Medulla oblongata (tissue), 1 donor: ENCODE results near the gene CHGA.

ENCODE experiments used
- DNase-seq: peaks from one replicate; pipeline ENCODE4 v3.0.0-alpha.2; 2015; ENCODE audit errors: extremely low spot score

The CHGA gene, protein sequence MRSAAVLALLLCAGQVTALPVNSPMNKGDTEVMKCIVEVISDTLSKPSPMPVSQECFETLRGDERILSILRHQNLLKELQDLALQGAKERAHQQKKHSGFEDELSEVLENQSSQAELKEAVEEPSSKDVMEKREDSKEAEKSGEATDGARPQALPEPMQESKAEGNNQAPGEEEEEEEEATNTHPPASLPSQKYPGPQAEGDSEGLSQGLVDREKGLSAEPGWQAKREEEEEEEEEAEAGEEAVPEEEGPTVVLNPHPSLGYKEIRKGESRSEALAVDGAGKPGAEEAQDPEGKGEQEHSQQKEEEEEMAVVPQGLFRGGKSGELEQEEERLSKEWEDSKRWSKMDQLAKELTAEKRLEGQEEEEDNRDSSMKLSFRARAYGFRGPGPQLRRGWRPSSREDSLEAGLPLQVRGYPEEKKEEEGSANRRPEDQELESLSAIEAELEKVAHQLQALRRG

DNA sequence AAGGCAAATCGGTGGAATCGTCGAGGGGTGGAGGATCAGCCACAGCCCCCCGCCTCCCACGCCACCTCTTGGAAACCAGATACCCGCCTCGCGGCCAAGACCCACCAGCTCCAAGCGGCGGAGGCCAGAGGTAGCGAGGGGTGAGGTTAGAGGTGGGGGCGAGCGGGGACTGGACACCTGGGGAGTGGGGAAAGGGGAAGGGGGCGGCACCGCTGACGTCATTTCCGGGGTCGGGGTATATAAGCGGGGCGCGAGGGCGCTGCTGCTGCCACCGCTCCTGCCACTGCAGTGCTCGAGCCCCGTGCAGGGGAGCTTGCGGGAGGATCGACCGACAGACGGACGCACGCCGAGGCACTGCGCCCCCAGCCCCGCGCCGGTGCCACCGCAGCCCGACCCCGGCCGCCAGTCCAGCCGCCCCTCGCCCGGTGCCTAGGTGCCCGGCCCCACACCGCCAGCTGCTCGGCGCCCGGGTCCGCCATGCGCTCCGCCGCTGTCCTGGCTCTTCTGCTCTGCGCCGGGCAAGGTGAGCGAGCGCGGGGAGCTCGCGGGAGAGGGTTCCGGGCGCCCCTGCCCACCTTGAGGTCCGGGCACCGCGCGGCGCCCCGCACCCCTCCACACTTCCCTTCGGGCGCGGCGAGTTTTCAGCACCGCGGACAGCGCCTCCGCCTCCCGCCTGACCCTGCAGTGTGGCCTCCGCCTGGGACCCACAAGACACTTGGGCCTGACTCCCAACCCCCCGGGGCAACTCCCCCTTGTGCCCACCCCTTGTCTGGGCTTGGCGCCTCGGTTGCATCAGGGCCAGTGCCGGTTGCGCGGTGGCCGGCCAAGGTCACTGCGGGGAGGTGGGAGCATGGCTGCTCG is at the start of gene CHGA:
CHGA (plus strand) TSS at position 268 of the 861 bp plus-strand sequence; CDS start at position 478, 210 bp downstream.
- DNase-seq, result peak; percentile 23

DNA sequence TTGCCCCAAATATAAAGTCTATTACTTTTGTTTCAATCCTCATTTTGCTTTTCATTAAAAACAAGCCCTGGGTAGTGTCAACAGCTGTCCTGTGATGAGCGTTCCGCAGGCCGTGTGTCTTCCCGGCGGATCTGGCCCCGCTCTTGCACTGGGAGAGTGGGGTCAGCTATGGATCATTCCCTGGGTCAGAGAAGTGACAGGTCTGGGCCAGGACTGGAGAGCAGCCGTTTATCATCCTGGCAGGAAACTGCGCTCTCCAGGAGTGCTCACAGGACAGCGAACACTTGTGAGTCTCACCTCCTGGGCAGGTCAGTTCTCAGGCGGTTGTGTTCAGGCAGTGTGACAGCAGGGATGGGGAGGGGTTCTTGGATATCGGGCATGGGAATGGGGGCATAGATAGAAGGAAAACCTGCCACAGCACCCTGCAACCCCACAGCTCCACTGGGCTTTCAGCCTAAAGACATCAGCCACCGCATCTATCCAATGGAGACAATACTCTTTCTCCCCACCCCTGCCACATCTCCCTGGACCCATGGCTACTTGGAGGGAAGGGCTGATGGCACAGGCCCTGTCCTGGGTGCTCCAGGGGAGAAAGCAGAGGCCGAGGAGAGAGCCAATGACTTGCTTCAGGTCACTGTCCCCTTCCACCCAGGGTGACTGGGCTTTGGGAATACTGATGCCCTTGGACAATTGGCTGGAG is 47.8 kb upstream of the CHGA start:
- DNase-seq, result no peak

DNA sequence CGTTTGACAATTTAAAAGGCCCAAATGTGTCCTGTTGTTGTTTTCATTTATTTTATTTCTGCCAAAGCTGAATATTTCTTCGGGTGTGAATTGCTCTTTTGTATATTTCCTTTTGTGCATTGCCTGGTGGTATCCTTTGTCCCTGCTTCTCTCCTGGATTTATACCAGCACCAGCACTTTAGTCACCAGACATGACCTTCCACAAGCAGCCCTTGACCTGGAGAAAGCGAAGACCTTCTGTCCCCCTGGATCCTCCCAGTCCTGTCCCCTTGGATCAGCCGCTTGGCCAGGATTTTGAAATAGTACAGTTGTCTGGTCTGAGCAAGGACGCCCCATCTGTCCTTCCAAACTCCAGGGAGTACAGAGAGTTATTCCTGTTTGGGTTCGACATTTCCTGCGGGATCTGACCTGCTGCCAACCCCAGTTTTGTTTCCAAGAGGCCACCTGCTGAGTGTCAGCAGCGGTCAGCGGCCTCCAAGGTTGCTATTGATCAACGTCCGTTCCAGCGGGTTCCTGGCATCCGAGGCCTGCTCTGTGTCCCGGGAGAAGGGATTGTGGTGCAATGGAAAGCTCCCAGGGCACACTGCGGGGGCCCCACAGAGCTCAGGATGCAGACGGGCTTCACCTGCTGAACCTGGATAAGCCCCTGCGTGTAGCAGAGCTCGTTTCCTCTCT is 45.1 kb upstream of the CHGA start:
- no peak for DNase-seq

DNA sequence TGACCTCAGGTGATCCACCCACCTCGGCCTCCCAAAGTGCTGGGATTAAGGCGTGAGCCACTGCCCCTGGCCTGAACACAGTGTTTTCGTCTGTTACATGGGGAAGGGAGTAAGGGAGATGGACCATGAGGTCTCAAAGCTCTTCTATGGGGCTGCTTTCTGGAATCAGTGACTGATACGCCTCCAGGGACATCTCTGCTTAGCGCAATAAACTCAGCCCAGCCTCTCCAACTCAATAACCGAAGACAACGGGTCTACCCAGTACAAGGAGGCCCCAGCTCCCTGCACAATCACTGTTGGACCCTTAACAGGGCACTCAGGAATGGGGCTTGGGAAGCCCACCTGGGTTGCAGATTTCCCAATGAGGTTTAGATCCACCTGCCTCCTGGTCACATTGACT is 42.6 kb upstream of the CHGA start:
- no peak for DNase-seq

DNA sequence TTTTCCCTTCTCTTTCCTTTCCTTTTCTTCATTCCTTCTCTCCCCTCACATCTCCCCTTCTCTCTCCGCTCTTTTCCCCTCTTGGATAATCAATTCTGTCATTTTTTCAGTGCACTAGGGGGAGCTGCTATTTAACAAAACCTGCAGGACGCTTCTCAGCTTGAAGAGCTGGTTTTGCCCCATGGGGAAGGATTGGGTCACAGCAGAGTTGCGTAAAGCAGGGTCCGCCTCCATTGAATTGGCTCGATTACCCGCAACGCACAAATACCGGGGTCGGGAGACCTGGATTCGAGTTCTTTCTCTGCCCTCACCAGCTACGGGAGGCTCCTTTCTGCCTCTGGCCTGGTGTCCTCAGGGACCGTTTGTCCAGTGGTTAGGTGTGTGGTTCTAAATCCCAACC is 42.1 kb upstream of the CHGA start:
- DNase-seq, result peak; percentile 23

DNA sequence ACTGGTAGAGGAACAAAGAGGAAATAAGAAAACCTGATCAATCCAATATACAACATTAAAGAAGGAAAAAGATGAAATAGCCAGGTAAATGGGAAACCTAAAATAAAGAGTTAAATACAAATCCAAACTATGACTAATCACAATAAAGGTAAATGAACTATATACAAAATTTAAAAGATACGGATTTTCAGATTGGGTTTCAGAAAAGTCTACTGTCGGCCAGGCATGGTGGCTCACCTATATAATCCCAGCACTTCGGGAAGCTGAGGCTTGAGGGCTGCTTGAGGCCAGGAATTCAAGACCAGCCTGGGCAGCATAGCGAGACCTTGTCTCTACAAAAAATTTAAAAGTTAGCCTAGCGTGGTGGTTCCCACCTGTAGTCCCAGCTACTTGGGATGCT is 39.9 kb upstream of the CHGA start:
- no peak for DNase-seq

DNA sequence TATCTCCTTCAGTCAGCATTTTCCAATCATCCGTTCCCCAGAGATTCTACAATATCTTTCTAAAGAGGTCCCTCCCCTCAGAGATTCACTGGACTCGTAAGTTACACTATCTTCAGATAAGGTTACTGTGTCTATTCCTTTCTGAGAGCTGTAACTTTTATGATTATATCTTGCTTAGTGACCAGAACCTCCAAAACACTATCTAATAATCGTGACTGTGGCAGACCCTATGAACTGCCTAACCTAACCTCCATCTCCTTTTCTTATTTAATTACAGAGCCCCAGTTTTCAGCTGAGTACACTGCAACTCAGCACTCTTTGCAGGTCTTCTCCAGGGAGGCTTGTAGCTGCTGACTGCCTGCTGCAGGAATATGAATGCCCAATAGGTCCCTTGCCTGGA is 38.5 kb upstream of the CHGA start:
- no peak for DNase-seq

DNA sequence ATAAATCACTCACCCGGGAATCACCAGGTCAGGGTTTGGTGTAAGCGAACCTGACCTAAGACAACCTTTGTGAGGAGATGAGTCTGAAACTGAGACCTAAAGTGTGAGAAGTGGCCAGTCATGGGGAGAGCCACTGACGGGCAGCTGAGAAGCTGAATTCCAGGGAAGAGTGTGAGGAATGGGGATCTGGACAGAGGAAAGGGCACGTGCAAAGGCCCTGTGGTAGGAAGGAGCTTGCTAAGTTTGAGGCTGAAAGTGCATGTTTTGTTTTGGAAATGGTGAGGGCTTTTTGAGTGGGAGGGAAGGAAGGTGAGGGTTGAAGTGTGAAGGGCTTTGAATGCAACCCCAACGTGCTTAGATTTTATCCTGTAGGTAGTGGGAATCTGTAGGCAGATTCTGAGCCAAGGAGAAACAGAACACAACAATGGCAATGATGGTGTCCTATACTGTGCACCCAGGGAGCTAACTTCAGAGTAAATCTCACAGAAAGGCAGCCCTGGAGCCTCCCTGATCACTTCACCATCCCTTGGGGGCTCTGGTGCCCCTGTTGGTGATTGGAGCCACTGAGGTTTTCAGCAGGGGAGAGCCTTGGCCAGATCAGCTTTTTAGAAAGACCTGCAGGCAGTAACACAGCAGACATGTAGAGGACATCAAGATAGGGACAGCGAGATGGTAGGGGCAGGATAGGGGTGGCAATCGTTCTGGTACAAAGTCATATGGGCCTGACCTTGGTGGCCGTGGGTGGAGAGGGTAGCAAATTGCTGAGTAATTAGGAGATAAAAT is 37.5 kb upstream of the CHGA start:
- no peak for DNase-seq

DNA sequence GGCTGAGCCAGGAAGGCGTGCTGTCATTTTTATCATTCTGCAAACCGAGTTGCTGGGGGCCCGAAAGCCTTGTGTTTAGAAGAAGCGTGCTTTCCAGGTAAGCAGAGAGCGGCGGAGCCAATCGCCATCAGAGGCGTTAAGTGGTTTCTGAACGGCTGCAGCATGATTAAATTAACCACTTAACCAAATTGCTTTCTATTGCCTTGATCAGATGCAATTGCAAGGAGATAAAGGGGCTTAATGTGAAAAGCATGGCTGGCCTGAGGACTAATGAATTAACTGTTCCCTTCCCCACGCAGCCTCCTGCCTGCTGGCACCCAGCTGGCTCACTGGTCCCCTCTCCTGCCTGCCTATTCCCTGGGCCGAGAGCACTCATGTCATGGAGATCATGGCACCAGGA is 36.6 kb upstream of the CHGA start:
- no peak for DNase-seq

DNA sequence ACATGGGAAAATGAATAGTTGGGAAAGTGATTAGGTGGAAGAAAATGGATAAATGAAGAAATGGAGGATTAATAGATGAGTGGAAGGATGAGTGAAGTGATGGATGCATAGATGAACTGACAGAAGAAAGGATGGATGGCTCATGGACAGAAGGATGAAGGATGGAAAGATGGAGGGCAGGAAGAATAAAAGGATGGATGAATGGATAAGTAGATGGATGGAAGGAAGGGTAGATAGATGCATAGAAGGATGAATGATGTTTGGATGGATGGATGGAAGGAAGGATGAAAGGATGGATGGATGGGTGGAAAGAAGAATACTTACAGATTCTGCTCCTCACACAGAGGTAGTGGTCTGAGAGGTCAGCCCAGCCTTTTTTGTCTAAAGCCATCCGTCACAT is 35.8 kb upstream of the CHGA start:
- DNase-seq, result no peak

DNA sequence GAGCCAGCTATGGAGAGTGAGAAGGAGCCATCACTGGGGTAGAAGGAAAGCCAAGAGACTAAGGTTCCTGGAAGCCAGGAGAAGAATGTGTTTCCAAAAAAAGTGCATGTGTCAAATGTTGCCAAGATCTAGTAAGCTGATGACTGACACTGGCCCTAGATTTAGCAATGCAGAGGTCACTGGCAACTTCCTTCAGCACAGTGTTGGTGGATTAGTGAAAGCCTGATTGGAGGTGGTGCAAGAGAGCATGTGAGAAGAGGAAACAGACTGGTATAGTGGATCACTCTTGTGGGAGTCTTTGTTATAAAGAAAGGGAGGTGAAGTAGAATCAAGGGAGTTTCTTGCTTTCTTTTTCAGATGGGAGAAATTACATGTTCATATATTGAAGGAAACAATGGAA is 34.1 kb upstream of the CHGA start:
- DNase-seq, result no peak

- DNase-seq, result no peak
These were observed 31.9 kb upstream of the CHGA start for GRCh38 chr14:92890830-92891588.

DNA sequence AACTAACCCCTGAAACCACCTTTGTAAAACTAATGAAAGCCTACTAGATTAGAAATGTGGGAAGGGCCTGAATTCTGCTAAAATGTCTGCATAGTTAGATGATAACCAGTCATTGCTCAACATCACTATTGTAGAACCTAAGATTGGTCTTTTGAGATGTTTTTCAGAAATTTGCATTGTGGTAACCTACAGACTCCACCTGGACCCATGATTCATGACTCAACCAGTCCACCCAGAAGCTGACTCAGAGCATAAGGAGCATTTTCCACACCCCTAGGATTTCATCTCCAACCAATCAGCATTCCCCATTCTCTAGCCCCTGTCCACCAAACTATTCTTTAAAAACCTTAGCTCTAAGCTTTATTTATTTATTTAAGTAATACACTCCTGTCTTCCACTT is 30.4 kb upstream of the CHGA start:
- DNase-seq, result no peak

DNA sequence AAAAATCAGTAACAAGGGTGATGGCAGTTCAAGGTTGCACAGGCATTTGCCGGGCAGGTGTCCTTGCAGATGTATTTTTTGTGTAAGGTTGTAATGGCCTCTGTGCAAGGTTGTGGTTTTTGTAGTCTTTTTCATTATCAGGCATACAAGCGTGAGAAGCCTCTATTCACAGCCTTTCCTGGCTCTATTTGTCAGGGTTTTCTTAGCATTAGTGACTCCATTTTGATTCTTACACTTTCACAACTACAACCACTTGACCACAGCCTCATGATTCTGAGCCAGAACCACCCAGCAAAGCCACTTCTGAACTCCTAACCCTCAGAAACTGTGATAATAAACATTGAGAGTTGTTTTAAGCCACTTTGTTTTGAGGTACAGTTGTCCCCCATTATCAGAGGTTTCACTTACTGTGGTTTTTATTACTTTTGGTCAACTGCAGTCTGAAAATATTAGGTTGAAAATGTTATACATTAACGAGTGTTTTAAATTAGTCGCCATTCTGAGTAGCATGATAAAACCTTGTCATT is 27.5 kb upstream of the CHGA start:
- DNase-seq, result no peak

DNA sequence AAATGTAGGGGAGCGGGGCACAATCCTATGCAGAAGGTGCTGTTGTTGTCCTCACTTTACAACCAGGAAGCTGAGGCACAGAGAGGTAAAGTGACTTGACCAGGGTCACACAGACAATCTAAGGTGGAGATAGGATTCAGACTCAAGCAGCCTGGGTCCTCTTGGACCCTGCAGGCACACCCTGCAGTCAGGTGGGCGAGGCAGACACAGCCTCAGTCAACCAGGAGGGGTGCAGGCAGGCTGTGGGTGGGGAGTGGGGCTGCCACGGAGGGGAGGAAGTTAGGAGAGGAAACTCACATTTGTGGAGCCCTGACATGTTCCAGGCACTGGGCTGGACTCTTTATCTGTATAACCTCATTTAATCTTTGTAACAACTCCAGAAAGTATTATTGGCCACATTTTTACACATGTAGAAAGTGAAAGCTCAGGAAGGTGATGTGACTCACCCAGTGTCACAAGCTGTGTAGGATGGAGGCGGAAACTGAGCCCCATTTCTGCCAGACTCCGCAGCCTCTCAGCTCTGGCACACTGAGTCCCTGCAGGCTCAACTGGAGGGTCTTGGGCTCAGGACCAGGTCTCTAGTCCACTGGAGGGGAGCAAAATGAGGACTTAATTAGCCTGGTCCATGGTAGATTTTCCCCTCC is 24.9 kb upstream of the CHGA start:
- DNase-seq, result no peak

GRCh38 chr14:92898566-92899131 is 24.3 kb upstream of the CHGA start:
- DNase-seq, result no peak

GRCh38 chr14:92900660-92901059 is 22.3 kb upstream of the CHGA start:
- no peak for DNase-seq

- no peak for DNase-seq
These were observed 20.8 kb upstream of the CHGA start for GRCh38 chr14:92902191-92902590.

- no peak for DNase-seq
These were observed 20.2 kb upstream of the CHGA start for GRCh38 chr14:92902726-92903125.
